Measurements from ENCODE around the gene UPK3BL1. TPM values are rescaled to one million over a fixed set of nuclear protein-coding genes. Genes with fewer than 3 reads are reported as not detected.

Gene UPK3BL1
- total RNA-seq = 10 to 100 TPM in 1 of 2 donors, 1 to 10 TPM in 1; 6.2 to 11.0 TPM

GRCh38 chr7:102642691-102643090, at the start of gene UPK3BL1:
Gene UPK3BL1 (minus strand): TSS chr7:102642791. CDS start chr7:102642741, 50 bp downstream.

GRCh38 chr7:102671166-102671955, 28.8 kb upstream of the UPK3BL1 start, which contains the start of gene POLR2J2:
Gene POLR2J2 (minus strand): TSS chr7:102671663. CDS start chr7:102671601, 62 bp downstream.

GRCh38 chr7:102649924-102650323, 7.3 kb upstream of the UPK3BL1 start, which contains the start of gene SPDYE2B:
Gene SPDYE2B (plus strand): TSS chr7:102650319. CDS start chr7:102652349, 2,030 bp downstream.

GRCh38 chr7:102616507-102617125, 26.0 kb downstream of the UPK3BL1 start, which contains the start of gene RASA4:
Gene RASA4 (minus strand): TSS chr7:102616756. CDS start chr7:102616689, 67 bp downstream.

Small RNA genes lying within 50 kb of the gene (small RNA-seq; reads per million reads assigned to genes)
- gene AC105052.3 (0 reads per million in 2 donors), gene UPK3BL1 (0 reads per million in 2 donors)

Other genes with a start within 250 kb of the UPK3BL1 start
- gene PRKRIP1, start 246.4 kb downstream of the UPK3BL1 start, total RNA-seq = 10 to 100 TPM; 11.0 to 12.3 TPM
- gene ORAI2, start 209.2 kb downstream of the UPK3BL1 start, total RNA-seq = 10 to 100 TPM; 21.0 to 26.0 TPM
- gene ALKBH4, start 177.9 kb downstream of the UPK3BL1 start, total RNA-seq = 10 to 100 TPM; 14.3 to 20.0 TPM
- gene LRWD1, start 177.8 kb downstream of the UPK3BL1 start, total RNA-seq = 10 to 100 TPM; 30.3 to 48.6 TPM
- gene POLR2J, start 163.9 kb downstream of the UPK3BL1 start, total RNA-seq = 10 to 100 TPM; 36.5 to 52.3 TPM
- gene RASA4B, start 125.0 kb downstream of the UPK3BL1 start, total RNA-seq = under 1 TPM; under 0.01 to 1.00 TPM
- 1 to 10 TPM; 2.3 to 2.4 TPM for gene UPK3BL2, start 99.1 kb downstream of the UPK3BL1 start, total RNA-seq
- gene SPDYE2, start 91.6 kb downstream of the UPK3BL1 start, total RNA-seq = not detected
- gene POLR2J3, start 70.2 kb downstream of the UPK3BL1 start, total RNA-seq = 10 to 100 TPM; 33.0 to 66.4 TPM
- gene RASA4, start 26.0 kb downstream of the UPK3BL1 start, total RNA-seq = 1 to 10 TPM in 1 of 2 donors, under 1 TPM in 1; 0.33 to 2.1 TPM
- gene SPDYE2B, start 7.5 kb upstream of the UPK3BL1 start, total RNA-seq = not detected
- gene POLR2J2, start 28.9 kb upstream of the UPK3BL1 start, total RNA-seq = 1 to 10 TPM; 3.0 to 4.5 TPM
- gene FAM185A, start 106.2 kb upstream of the UPK3BL1 start, total RNA-seq = 1 to 10 TPM; 6.9 to 7.7 TPM